Esophagus squamous epithelium (tissue), 4 donors: ENCODE data around the gene SLC4A3.

ENCODE experiments used
- CTCF ChIP-seq, 6 experiments: fragments of 450-650 bp in 4 of 6; fragments of 200-600 bp in 2 of 6; sonication (generic) in 2 of 6; IDR thresholded peaks; one replicate each; pipeline ENCODE4 v1.5.1; 2016 to 2019; ENCODE audit warnings: antibody characterized with exemption in 6 of 6, mild to moderate bottlenecking in 4 of 6, moderate library complexity in 4 of 6
- POLR2A ChIP-seq, 4 donors: fragments of 450-650 bp; IDR thresholded peaks; one replicate each; pipeline ENCODE4 v1.6.1; 2017; ENCODE audit warnings: antibody characterized with exemption in 4 of 4, mild to moderate bottlenecking in 4 of 4, moderate library complexity in 3 of 4

GRCh38 chr2:219645631-219646527 lies 18.4 kb downstream of the SLC4A3 start:
- TF ChIP-seq POLR2A (IDR thresholded peaks at IDR 0.05): no peak
- no peak for TF ChIP-seq CTCF (IDR thresholded peaks at IDR 0.05)
